ENCODE data around the gene NODAL.
A peak's percentile ranks its signal among the peaks of the same experiment; 100 is the strongest.

Gene NODAL

DNA sequence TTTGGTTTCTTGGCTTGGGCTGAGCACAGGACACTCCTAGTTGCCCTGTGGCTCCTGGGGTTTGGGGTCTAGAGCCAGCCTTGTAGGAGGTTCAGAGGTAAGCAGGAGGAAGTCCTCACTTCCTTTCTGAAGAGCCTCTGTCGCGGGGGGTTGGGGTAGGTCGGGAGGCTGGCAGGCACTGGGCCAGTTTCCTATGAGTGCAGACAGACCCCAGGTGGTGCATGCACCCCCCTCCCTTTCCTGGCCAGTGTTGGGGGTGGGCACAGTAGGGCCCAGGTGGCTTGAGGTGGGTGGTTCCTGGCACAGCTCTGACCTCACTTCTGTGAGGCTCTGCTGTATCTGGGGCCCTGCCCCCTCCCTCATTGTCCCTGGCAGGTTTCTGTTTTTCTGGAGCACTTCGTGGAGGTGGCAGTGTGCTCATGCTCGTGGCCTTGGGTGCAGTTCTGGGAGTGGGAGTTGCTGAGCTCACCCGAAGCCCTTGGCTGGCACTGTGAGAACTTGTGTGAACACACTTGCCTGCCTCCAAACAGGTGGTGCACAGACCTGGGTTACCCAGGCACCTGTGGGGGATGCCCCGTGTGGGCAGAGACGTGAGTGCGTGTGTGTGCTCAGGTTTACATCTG lies 38.9 kb upstream of the NODAL start:
- TF ChIP-seq, protein P1, sequence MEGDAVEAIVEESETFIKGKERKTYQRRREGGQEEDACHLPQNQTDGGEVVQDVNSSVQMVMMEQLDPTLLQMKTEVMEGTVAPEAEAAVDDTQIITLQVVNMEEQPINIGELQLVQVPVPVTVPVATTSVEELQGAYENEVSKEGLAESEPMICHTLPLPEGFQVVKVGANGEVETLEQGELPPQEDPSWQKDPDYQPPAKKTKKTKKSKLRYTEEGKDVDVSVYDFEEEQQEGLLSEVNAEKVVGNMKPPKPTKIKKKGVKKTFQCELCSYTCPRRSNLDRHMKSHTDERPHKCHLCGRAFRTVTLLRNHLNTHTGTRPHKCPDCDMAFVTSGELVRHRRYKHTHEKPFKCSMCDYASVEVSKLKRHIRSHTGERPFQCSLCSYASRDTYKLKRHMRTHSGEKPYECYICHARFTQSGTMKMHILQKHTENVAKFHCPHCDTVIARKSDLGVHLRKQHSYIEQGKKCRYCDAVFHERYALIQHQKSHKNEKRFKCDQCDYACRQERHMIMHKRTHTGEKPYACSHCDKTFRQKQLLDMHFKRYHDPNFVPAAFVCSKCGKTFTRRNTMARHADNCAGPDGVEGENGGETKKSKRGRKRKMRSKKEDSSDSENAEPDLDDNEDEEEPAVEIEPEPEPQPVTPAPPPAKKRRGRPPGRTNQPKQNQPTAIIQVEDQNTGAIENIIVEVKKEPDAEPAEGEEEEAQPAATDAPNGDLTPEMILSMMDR (IDR thresholded peaks at IDR 0.05; ENCODE audit: low read length, missing control alignments): no peak

DNA sequence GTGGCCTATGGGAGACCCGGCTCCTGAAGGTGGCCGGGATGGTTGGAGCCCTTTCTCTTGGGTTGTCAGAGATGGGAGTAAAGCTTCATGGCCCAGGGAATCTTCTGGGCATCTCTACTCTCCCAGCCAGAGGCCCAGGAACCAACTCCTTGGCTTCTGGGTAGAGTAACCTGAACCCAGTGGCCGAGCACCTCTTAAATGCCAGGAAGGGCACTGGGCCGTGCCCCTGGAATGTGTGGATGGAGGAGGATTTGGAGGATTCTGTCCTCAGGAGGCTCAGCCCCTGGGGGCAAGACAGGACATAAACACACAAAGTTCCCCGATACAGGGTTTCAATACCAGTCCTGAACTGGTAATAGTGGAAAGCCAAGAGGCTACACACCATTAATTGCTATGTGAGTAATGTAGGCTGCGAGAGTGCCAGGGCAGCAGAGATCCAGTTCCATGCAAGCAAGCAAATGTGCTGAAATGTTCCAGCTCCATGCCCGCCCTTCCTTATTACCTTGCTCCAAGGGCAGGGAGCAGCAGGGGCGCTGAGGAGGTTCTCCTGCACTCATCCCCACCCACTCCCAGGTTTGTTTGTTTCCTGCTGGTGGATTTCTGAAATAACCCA lies 38.3 kb upstream of the NODAL start:
- TF ChIP-seq, protein P1 (IDR thresholded peaks at IDR 0.05; ENCODE audit: low read length, missing control alignments): no peak
- DNase-seq (ENCODE audit: low read depth): no peak
- no peak overlapping the region for H3K4me3 ChIP-seq (replicated peaks; ENCODE audit: low read depth, low read length)

More for the DNA sequence above, 38.9 kb upstream of the NODAL start:
- no peak overlapping the region for H3K4me3 ChIP-seq (replicated peaks; ENCODE audit: low read depth, low read length)
- DNase-seq (ENCODE audit: low read depth): no peak

- H3K4me3 ChIP-seq (replicated peaks; ENCODE audit: low read depth, low read length): no peak overlapping the region
- no peak for DNase-seq (ENCODE audit: low read depth)
- TF ChIP-seq, protein P1 (IDR thresholded peaks at IDR 0.05; ENCODE audit: low read length, missing control alignments): no peak
Measured at GRCh38 chr10:70479165-70479581, 37.7 kb upstream of the NODAL start.

DNA sequence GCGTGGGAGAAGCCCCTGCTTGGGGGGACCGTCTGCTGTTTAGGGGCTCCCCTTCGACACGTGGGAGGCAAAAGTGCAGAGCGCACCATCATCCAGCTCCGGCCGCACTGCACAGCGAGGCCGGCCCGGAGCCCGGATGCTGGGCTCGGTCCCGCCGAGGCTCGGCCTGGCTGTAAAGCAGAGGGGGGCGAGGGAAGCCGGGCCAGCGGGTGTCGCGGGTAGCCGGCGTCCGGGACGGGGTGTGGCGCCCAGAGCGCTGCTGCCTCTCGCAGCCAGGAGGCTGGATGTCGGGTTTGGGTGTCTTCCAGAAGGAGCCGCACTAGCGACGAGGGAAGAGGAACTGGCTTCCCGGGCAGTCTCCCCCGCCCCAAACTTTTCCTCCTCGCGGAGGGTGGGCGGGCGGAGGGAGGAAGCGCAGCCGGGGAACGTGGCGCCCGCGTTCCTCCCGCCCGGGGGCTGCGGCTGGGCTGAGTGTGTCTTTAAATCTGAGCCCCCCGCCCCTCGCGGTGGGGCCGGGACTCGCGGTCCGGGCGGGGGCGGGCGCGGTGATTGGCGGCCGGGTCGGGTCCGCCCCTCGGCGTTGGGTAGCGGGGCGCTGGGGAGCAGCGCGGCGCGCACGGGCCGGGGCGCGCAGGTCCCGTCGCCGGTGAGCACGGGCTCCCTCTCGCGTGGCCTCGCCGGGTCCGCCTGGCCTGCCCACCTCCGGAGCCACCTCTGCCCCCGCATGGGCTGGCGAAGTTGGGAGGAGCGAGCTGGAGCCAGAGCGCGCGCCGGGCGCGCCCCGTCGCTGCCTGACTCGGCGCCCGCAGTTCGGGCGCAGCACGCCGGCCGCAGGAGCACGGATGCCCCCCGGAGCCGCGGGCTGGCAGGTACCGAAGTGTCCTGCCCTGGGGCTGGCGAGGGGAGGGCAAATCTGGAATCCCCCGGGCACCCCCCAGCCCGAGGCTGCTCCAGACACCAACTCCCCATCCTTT lies 37.0 kb upstream of the NODAL start, which contains the start of gene PALD1:
PALD1 (plus strand) TSS at position 577 of the 974 bp plus-strand sequence. CDS start 47,185 bp downstream, outside the sequence.
- peak within 1 kb of the TSS; percentile 42 for H3K4me3 ChIP-seq (replicated peaks; ENCODE audit: low read depth, low read length)
- TF ChIP-seq, protein P1 (IDR thresholded peaks at IDR 0.05; ENCODE audit: low read length, missing control alignments): no peak
- DNase-seq (ENCODE audit: low read depth): peak; percentile 5

GRCh38 chr10:70477661-70478162 lies 36.2 kb upstream of the NODAL start:
- TF ChIP-seq, protein P1 (IDR thresholded peaks at IDR 0.05; ENCODE audit: low read length, missing control alignments): no peak
- H3K4me3 ChIP-seq (replicated peaks; ENCODE audit: low read depth, low read length): no peak overlapping the region
- DNase-seq (ENCODE audit: low read depth): peak; percentile 30

GRCh38 chr10:70476249-70477035 lies 35.0 kb upstream of the NODAL start:
- TF ChIP-seq, protein P1 (IDR thresholded peaks at IDR 0.05; ENCODE audit: low read length, missing control alignments): no peak
- DNase-seq (ENCODE audit: low read depth): no peak
- no peak overlapping the region for H3K4me3 ChIP-seq (replicated peaks; ENCODE audit: low read depth, low read length)
